ENCODE results near the gene C1QL2. TPM values are rescaled to one million over a fixed set of nuclear protein-coding genes. Genes with fewer than 3 reads are reported as not detected.

C1QL2 gene
- total RNA-seq = not detected

- ATAC-seq = no peak
These were observed at the start of gene C1QL2 for GRCh38 chr2:119158563-119159347. C1QL2 (minus strand) TSS chr2:119158751; CDS start chr2:119158269, 482 bp downstream.

- no peak for ATAC-seq
These were observed 48.9 kb upstream of the C1QL2 start for GRCh38 chr2:119207447-119207846.

- ATAC-seq = no peak
These were observed 47.6 kb upstream of the C1QL2 start for GRCh38 chr2:119206201-119206600.

DNA sequence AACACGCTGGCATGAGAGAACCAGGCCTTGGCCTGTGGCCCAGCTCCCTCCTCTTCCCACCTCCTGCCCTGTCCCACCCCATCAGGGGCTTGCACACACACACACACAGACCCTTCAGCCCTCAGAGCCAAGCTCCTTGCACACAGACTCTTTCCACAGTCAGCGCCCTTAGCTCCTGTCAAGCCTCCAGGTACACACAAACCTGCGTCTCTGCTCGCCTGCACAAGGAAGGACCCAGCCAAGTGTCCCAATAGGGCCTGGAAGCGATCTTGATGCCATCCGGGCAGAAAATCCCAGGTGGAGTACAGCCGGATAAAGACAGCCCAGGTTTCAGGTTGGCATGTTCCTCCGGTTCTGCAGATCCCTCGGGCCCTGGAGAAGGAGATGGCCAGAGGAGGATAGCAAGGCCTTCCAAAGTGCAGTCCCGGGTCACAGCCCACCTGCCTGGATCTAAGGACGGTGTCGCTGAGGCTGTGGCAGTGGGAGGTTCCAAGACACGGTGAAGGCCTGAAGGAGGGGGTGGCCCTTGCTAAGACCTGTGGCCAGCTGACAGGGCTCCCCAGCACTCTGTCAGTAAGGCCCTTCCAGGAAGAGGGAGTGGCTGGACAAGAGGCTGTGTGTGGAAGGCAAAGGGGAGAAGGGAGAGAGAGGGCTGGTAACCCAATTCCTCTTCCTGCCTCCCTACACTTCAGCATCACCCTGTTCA is 46.6 kb upstream of the C1QL2 start:
- ATAC-seq = peak; percentile 31

DNA sequence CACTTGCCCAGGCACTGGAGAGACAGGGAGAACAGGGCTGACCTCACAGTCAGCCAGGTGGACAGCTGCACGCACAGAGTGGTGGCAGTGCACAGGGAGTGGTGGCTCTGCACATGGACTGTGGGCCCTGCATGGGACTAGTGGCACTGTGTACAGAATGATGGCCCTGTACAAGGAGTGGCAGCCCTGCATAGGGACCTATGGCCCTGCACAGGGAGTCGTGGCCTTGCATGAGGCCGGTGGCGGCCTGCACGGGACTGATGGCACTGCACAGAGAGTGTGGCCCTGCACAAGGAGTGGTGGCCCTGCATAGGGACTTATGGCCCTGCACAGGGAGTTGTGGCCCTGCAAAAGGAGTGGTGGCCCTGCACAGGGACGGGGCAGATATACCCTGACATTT is 46.0 kb upstream of the C1QL2 start:
- ATAC-seq = peak; percentile 43

DNA sequence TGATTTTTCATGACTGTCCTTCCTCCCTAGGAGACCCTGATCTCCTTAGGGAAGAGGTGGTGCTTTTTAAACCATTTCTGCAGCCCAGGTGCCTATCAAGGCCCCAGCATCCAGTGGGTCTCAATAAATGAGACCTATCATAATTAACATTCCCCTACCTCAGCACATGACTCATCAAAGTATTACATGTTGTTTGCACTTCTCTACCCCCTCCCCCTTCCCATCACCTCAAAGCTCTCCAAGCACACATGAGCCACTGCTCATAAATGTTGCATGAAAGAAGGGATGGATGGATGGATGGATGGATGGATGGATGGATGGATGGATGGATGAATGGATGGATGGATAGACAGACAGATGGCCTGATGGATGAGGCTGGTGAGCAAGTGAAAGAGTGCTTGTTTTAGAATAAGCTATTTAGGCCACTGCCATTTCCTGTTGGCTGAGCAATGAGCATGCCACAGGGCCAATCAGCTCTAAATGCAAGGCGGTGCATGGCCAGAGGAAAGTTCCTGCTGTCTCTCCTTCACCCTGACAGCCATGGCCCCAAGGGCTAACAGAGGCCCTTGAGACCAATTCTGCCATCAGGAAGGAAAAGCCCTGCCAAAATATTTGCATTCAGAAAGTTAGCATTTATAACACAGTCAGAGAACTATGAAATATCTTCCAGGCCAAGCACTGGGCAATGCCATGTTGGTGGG is 44.2 kb upstream of the C1QL2 start:
- no peak for ATAC-seq

GRCh38 chr2:119201815-119202214 is 43.3 kb upstream of the C1QL2 start:
- ATAC-seq = no peak

DNA sequence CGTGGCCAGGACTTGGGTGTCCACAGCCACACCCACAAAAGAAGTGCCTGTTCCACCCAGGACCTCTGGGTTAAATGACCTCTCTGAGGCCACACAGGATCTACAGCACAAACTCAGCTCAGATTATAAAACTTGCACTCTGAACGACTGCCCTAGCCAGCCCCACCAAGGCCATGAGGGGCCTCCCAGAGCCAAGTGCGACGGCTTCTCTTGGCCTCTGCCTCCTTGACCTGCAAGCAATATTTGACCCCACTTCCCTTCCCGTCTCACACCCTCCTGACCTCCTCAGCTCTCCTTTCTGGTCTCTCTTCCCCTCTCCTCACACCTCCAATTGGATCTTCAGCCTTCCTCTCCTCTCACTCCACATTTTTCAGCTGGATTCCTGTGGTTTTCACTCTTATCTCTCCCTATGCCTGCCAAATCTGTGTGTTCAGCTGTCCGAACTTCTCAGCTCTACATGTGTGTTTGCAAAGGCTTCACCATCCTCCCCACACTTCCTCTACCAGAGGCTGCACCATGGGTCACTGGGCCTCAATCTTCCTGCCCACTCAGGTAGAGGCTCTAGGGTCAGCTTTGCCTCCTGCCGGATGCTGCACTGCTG is 39.8 kb upstream of the C1QL2 start:
- no peak for ATAC-seq

DNA sequence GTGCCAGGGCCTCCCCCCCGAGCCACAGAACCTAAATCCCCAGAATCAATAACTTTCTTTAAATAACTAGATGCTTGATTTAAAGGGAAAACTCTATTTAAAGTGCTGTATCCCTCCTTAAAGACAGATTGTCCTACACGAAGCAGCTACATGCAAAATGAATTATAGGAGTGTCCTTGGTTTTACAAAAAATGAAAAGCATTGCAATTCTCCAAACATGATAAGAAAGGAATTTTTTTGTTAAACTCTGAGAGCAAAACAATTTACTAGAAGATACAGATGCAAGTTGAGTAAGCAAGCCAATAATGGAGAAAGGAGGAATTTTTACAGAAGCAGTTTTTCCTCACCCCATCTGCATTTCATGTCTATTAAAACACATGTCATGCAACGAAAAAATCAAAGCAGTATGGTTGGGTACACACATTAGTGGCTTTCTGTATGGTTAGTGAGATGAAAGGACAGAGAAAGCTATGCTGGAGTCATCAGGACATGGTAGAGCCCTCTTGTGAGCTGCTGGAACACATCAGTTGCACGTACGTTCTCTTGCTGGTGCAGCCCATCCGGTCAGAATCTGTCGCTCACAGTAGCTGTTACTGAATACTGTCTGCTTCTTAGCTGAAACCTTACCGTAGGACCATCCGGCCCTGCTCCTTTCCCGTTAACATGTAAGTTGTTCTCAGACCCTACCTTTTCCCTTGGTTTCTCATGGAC is 39.1 kb upstream of the C1QL2 start:
- ATAC-seq = no peak

GRCh38 chr2:119197126-119197405 is 38.5 kb upstream of the C1QL2 start:
- ATAC-seq = no peak

GRCh38 chr2:119196301-119197125 is 38.0 kb upstream of the C1QL2 start:
- ATAC-seq = no peak

- no peak for ATAC-seq
These were observed 37.3 kb upstream of the C1QL2 start for GRCh38 chr2:119195887-119196286.

GRCh38 chr2:119195001-119195400 is 36.5 kb upstream of the C1QL2 start:
- ATAC-seq = no peak

- ATAC-seq = no peak
These were observed 34.3 kb upstream of the C1QL2 start for GRCh38 chr2:119192893-119193292.

DNA sequence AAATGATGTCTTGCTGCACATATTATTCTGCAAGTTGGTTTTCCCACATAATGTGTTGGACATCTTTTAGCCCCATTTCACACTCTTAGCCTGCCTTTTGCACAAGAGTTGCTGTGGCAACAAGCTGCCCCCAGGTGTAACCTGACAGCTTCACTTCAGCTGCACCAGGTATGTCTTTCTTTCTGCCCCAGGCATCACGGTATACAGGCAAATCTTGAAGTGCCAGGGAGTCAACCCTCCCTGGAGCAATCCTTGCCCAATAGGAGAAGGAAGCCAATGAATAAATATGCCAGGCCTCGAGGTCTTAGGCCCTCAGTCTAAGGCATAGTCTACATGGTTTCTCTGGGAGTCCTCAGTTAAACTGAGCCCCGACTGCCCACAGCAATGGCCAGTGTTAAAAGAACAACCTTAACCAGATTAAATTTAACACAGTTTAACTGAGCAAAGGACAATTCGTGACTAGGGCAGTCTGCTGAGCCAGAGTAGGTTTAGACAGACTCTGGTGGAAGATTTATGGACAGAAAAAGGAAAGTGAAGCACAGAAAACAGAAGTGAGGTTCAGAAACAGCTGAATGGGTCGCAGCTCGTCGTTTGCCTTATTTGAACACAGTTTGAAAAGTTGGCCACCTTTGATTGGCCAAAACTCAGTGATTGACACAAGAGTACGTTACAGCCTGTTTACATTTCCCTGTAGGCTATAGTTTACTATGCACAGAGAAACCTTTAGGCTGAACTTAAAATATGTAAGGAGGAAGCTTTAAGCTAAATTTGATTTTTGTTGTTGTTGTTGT is 32.0 kb upstream of the C1QL2 start:
- no peak for ATAC-seq

- no peak for ATAC-seq
These were observed 26.0 kb upstream of the C1QL2 start for GRCh38 chr2:119184512-119184911.

GRCh38 chr2:119181791-119182445 is 23.4 kb upstream of the C1QL2 start:
- ATAC-seq = peak; percentile 14

GRCh38 chr2:119181391-119181790 is 22.8 kb upstream of the C1QL2 start:
- ATAC-seq = no peak

GRCh38 chr2:119180892-119181291 is 22.3 kb upstream of the C1QL2 start:
- no peak for ATAC-seq

GRCh38 chr2:119179991-119180390 is 21.4 kb upstream of the C1QL2 start:
- no peak for ATAC-seq
